MCF 10A (cell line): ENCODE data around the gene PPFIA1. TPM values are rescaled to one million over a fixed set of nuclear protein-coding genes. Genes with fewer than 3 reads are reported as not detected.

Experiments
- BruUV-seq: library from RNA; stranded (reverse); fragments of 400-500 nt; replicated peaks from 2 replicates; lab custom pipeline; 2021; lab: Mats Ljungman, UMichigan
- CTCF ChIA-PET: fragments of 300-600 bp; sonication (Branson Sonifier 250); formaldehyde crosslinking; extraction: SDS; loops from one replicate; lab custom pipeline; 2021; ENCODE audit warnings: antibody characterized with exemption, inconsistent platforms; lab: Yijun Ruan, JAX
- POLR2A ChIA-PET: fragments of 300-600, 350-650 bp; sonication (Branson Sonifier 250); formaldehyde crosslinking; extraction: SDS; loops from one replicate; lab custom pipeline; 2020; ENCODE audit warnings: antibody characterized with exemption, inconsistent platforms; lab: Yijun Ruan, JAX
- DNase-seq: peaks from one replicate; pipeline ENCODE4 v3.0.0-alpha.2; 2018; ENCODE audit not compliant: unreplicated experiment
- H3K27ac Mint-ChIP-seq: one replicate; pipeline ENCODE4 v1.8.0; 2022; ENCODE audit warnings: mild to moderate bottlenecking, low read depth, mixed read lengths; ENCODE audit not compliant: unreplicated experiment
- H3K27me3 Mint-ChIP-seq: one replicate; pipeline ENCODE4 v1.8.0; 2022; ENCODE audit warnings: mixed read lengths; ENCODE audit not compliant: insufficient read depth, unreplicated experiment
- H3K36me3 Mint-ChIP-seq: one replicate; pipeline ENCODE4 v1.8.0; 2022; ENCODE audit warnings: mild to moderate bottlenecking, moderate library complexity, mixed read lengths; ENCODE audit not compliant: insufficient read depth, unreplicated experiment
- H3K4me1 Mint-ChIP-seq: one replicate; pipeline ENCODE4 v1.8.0; 2022; ENCODE audit warnings: mixed read lengths; ENCODE audit not compliant: insufficient read depth, unreplicated experiment
- H3K4me3 Mint-ChIP-seq: one replicate; pipeline ENCODE4 v1.8.0; 2022; ENCODE audit warnings: mild to moderate bottlenecking, moderate library complexity, mixed read lengths; ENCODE audit not compliant: unreplicated experiment
- H3K9me3 Mint-ChIP-seq: one replicate; pipeline ENCODE4 v1.8.0; 2022; ENCODE audit warnings: mixed read lengths; ENCODE audit not compliant: unreplicated experiment
- CTCF ChIP-seq: fragments of 200-600 bp; IDR thresholded peaks from one replicate; pipeline ENCODE4 v1.8.0; 2022; ENCODE audit warnings: antibody characterized with exemption, mild to moderate bottlenecking; ENCODE audit not compliant: unreplicated experiment
- intact Hi-C: fragments of 100-400 bp; cut with micrococcal nuclease; formaldehyde crosslinking; loops from 2 replicates; pipeline ENCODE4 v1.14.1; 2022
- total RNA-seq: library from RNA; stranded (reverse); gene quantifications from 2 replicates; pipeline ENCODE4 v1.2.3, GENCODE V29; 2022

The PPFIA1 gene
- total RNA-seq, 1 experiment from 2014 or later: 78.8 TPM

- no peak for TF ChIP-seq CTCF
- Mint-ChIP-seq H3K4me3 (no peak overlapping the region), H3K36me3 (peaks cover 49% of the 10 kb centered on the region), H3K27ac (no peak overlapping the region), H3K4me1 (peaks cover 5% of the 10 kb centered on the region), H3K9me3 (no peaks in the 10 kb centered on the region), H3K27me3 (no peaks in the 10 kb centered on the region)
- ChIA-PET POLR2A (no interaction called here), CTCF (no interaction called here)
- intact Hi-C loops: no loop called here
- BruUV-seq: no TSS peak
- no peak for DNase-seq
These were observed 45.2 kb downstream of the PPFIA1 start for GRCh38 chr11:70315716-70316115.

GRCh38 chr11:70317581-70318305, 47.3 kb downstream of the PPFIA1 start:
- TF ChIP-seq CTCF: no peak
- no peaks in the 10 kb centered on the region for H3K9me3 Mint-ChIP-seq
- H3K36me3 Mint-ChIP-seq: peaks cover 40% of the 10 kb centered on the region
- no TSS peak for BruUV-seq
- CTCF ChIA-PET: no interaction called here
- POLR2A ChIA-PET: no interaction called here
- intact Hi-C loops: no loop called here
- H3K4me3 Mint-ChIP-seq: no peak overlapping the region
- H3K27me3 Mint-ChIP-seq: no peaks in the 10 kb centered on the region
- no peak overlapping the region for H3K27ac Mint-ChIP-seq
- DNase-seq: no peak
- peaks cover 5% of the 10 kb centered on the region for H3K4me1 Mint-ChIP-seq

- POLR2A ChIA-PET: no interaction called here
- CTCF ChIA-PET: interaction anchor here (0.7 kb wide), 1 partner anchor 45 kb away, joined by 3 read pairs; no protein-coding TSS in a partner anchor
These were observed 49.0 kb downstream of the PPFIA1 start for GRCh38 chr11:70319396-70320076.

More at GRCh38 chr11:70319396-70320076, 49.0 kb downstream of the PPFIA1 start:
- intact Hi-C loops: no loop called here
- Mint-ChIP-seq H3K4me1 (peaks cover 8% of the 10 kb centered on the region), H3K27ac (no peak overlapping the region), H3K9me3 (no peaks in the 10 kb centered on the region), H3K27me3 (no peaks in the 10 kb centered on the region), H3K36me3 (peaks cover 37% of the 10 kb centered on the region), H3K4me3 (no peak overlapping the region)
- BruUV-seq: no TSS peak
- no peak for TF ChIP-seq CTCF
- no peak for DNase-seq
